ENCODE results near the gene CA12. TPM values are rescaled to one million over a fixed set of nuclear protein-coding genes. Genes with fewer than 3 reads are reported as not detected.

The CA12 gene
- total and polyA plus RNA-seq, 12 donors, result under 0.01 to 1.4 (median 0.31) TPM; not detected in 2

DNA sequence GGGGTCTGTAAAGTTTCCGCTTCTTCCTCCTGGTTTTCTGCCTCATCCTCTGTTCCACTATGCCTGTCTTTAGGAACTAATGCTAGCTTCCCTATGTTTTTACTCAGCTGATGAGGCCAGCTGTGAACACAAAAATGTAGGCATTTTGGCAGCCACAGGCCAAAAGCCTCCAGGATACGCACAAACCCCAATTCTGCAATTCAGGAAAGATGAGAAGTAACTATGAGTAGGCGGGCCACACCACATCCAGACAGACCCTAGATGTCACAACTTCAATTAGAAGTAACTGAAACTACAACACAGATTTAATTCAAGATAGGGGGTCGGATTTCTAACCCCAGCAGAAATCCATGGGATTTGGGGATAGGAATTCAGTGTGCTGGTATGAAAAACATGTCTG lies 11.9 kb downstream of the CA12 start:
- intact Hi-C loops (cut with DNase I), result no loop called here
- Histone ChIP-seq H3K4me1 (replicated peaks in 1 of 2) (no peaks in the 10 kb centered on the region), H3K9me3 (replicated peaks in 1 of 3) (no peaks in the 10 kb centered on the region), H3K27me3 (no peaks in the 10 kb centered on the region), H3K36me3 (replicated peaks in 1 of 2) (no peaks in the 10 kb centered on the region), H3K4me3 (no peak overlapping the region), H3K27ac (no peak overlapping the region)
- DNase-seq, result no peak
- WGBS, 4 donors, result 88 to 97% (median 94%) methylated on average over 4 of the region's 4 CpGs
- TF ChIP-seq, protein P1, sequence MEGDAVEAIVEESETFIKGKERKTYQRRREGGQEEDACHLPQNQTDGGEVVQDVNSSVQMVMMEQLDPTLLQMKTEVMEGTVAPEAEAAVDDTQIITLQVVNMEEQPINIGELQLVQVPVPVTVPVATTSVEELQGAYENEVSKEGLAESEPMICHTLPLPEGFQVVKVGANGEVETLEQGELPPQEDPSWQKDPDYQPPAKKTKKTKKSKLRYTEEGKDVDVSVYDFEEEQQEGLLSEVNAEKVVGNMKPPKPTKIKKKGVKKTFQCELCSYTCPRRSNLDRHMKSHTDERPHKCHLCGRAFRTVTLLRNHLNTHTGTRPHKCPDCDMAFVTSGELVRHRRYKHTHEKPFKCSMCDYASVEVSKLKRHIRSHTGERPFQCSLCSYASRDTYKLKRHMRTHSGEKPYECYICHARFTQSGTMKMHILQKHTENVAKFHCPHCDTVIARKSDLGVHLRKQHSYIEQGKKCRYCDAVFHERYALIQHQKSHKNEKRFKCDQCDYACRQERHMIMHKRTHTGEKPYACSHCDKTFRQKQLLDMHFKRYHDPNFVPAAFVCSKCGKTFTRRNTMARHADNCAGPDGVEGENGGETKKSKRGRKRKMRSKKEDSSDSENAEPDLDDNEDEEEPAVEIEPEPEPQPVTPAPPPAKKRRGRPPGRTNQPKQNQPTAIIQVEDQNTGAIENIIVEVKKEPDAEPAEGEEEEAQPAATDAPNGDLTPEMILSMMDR (IDR thresholded peaks at IDR 0.05), result no peak

DNA sequence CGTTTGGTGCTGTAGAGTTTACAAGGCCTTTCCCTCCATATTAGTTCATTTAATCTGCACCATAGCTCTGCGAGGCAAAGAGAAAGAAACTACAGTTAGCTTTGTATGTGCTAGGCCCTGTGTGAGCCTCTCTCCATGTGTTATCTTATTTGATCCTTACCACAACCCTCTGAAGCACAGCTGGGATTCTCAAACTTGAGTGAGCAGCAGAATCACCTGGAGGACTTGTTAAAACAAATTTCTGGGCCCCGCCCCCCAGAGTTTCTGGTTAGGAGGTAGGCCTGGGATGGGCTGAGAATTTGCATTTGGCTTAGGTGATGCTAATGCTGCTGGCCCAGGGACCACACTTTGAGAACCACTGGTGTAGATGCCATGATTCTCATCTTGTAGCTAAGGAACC lies 12.3 kb downstream of the CA12 start:
- Histone ChIP-seq H3K9me3 (replicated peaks in 1 of 3) (no peaks in the 10 kb centered on the region), H3K4me1 (replicated peaks in 1 of 2) (no peaks in the 10 kb centered on the region), H3K27me3 (no peaks in the 10 kb centered on the region), H3K27ac (no peak overlapping the region), H3K4me3 (no peak overlapping the region), H3K36me3 (replicated peaks in 1 of 2) (no peaks in the 10 kb centered on the region)
- no peak for DNase-seq
- whole genome bisulfite sequencing, 4 donors, result 87 to 97% (median 91%) methylated on average over 2 to 3 of the region's 3 CpGs
- TF ChIP-seq POLR2A (IDR thresholded peaks at IDR 0.05), result no peak
- TF ChIP-seq, protein P1 (IDR thresholded peaks at IDR 0.05), result no peak
- intact Hi-C loops (cut with DNase I), result no loop called here

DNA sequence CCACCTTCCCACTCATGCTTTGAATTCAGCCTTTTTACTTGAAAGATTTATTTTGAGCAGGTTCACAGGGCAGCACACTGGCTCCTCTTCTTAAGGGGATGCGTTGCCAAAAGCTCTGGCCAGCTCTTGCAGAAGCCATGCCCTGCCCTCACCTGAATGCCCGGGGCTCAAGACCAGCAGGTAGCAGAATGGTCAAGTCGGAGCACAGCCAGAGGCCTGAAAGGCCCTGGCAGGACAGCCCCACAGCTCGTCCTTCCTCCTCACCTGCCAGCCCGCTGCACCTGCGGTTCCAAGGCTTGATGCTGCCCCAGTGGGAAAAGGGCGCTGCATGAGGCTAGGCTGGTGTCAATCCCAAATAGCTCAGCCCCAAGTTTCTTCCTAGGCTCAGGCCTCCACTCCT lies 13.1 kb downstream of the CA12 start:
- WGBS, 4 donors, result 91 to 94% (median 94%) methylated on average over 5 to 7 of the region's 7 CpGs
- Histone ChIP-seq H3K4me1 (replicated peaks in 1 of 2) (no peaks in the 10 kb centered on the region), H3K27me3 (no peaks in the 10 kb centered on the region), H3K27ac (no peak overlapping the region), H3K4me3 (no peak overlapping the region), H3K36me3 (replicated peaks in 1 of 2) (no peaks in the 10 kb centered on the region), H3K9me3 (replicated peaks in 1 of 3) (no peaks in the 10 kb centered on the region)
- no peak for TF ChIP-seq POLR2A (IDR thresholded peaks at IDR 0.05)
- TF ChIP-seq, protein P1 (IDR thresholded peaks at IDR 0.05), result no peak
- no peak for DNase-seq
- intact Hi-C loops (cut with DNase I), result no loop called here

DNA sequence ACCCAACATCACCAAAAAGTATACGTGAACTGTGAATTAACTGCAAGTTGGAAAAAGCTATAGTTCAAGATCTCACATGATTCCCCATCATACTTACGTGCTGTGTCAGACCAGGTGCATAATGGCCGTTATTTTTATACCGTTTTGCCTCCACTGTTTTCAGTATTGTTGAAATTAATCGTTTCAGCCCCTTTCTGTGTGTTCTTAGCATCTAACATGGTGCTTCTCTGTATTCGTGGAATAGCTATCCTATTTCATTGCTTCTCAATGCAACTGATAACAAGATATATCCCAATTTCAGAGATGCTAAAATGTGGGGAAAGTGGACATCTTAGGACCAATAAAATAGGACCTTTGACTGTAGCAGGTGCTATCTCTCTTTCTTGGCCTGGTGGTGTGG lies 13.7 kb downstream of the CA12 start:
- TF ChIP-seq, protein P1 (IDR thresholded peaks at IDR 0.05), result no peak
- no peak for TF ChIP-seq POLR2A (IDR thresholded peaks at IDR 0.05)
- 85 to 91% (median 90%) methylated on average over 6 of the region's 6 CpGs for WGBS, 4 donors
- Histone ChIP-seq H3K36me3 (replicated peaks in 1 of 2) (no peaks in the 10 kb centered on the region), H3K4me1 (replicated peaks in 1 of 2) (no peaks in the 10 kb centered on the region), H3K27ac (no peak overlapping the region), H3K4me3 (no peak overlapping the region), H3K9me3 (replicated peaks in 1 of 3) (no peaks in the 10 kb centered on the region), H3K27me3 (no peaks in the 10 kb centered on the region)
- intact Hi-C loops (cut with DNase I), result no loop called here
- DNase-seq, result no peak
